Keratinocyte (primary cell): ENCODE results near the gene HPSE2.

Experiments used
- EZH2 ChIP-seq: IDR thresholded peaks from one replicate; pipeline ENCODE4 v1.6.1; 2012; ENCODE audit warnings: inconsistent platforms, mild to moderate bottlenecking, low read length, moderate library complexity
- TF ChIP-seq, protein P1 (sequence below), 3 experiments: IDR thresholded peaks in 1 of 3; conservative IDR thresholded peaks in 1 of 3; optimal IDR thresholded peaks in 1 of 3; 2 replicates in 2 of 3; 3 replicates in 1 of 3; pipeline versions ENCODE3 to v1.5.1; 2011; ENCODE audit warnings: low read length in 3 of 3, mild to moderate bottlenecking in 3 of 3, moderate library complexity in 2 of 3, control low read depth in 1 of 3, inconsistent platforms in 1 of 3; ENCODE audit not compliant: insufficient read depth in 2 of 3; ENCODE audit errors: extremely low read depth in 1 of 3

DNA sequence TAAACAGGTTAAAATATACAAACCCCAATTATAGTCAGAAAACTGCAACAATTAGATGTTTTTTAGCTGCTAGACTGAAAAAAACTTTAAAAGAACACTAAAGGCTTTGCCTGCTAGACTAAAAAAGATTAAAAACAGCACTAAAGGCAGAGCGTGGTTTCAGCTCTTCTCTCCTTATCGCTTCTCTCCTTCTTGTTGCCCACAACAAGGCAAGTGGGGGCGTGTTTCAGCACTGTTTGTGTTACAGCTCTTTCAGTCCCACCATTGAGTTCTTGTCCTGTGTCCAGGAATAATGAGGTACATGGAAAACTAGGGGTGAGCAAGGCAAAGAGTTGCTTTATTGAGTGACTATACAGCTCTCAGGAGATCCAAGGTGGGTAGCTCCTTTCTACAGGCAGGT is 112.3 kb downstream of the HPSE2 start:
- TF ChIP-seq, protein P1, sequence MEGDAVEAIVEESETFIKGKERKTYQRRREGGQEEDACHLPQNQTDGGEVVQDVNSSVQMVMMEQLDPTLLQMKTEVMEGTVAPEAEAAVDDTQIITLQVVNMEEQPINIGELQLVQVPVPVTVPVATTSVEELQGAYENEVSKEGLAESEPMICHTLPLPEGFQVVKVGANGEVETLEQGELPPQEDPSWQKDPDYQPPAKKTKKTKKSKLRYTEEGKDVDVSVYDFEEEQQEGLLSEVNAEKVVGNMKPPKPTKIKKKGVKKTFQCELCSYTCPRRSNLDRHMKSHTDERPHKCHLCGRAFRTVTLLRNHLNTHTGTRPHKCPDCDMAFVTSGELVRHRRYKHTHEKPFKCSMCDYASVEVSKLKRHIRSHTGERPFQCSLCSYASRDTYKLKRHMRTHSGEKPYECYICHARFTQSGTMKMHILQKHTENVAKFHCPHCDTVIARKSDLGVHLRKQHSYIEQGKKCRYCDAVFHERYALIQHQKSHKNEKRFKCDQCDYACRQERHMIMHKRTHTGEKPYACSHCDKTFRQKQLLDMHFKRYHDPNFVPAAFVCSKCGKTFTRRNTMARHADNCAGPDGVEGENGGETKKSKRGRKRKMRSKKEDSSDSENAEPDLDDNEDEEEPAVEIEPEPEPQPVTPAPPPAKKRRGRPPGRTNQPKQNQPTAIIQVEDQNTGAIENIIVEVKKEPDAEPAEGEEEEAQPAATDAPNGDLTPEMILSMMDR (optimal IDR thresholded peaks at IDR 0.05 in 1 of 3, IDR thresholded peaks at IDR 0.05 in 1 of 3, conservative IDR thresholded peaks at IDR 0.05 in 1 of 3; ENCODE audit: extremely low read depth in 1 of 3, insufficient read depth in 2 of 3, low read length in 3 of 3) = no peak
- TF ChIP-seq EZH2 = no peak
